GM12874 (cell line): ENCODE results near the gene CNKSR2.

Experiments
- TF ChIP-seq, protein P1 (sequence below): IDR thresholded peaks from 2 replicates; pipeline ENCODE4 v1.5.1; 2011; ENCODE audit warnings: low read depth, mild to moderate bottlenecking, control low read depth, low read length, moderate library complexity; ENCODE audit not compliant: insufficient read depth

CNKSR2 gene

DNA sequence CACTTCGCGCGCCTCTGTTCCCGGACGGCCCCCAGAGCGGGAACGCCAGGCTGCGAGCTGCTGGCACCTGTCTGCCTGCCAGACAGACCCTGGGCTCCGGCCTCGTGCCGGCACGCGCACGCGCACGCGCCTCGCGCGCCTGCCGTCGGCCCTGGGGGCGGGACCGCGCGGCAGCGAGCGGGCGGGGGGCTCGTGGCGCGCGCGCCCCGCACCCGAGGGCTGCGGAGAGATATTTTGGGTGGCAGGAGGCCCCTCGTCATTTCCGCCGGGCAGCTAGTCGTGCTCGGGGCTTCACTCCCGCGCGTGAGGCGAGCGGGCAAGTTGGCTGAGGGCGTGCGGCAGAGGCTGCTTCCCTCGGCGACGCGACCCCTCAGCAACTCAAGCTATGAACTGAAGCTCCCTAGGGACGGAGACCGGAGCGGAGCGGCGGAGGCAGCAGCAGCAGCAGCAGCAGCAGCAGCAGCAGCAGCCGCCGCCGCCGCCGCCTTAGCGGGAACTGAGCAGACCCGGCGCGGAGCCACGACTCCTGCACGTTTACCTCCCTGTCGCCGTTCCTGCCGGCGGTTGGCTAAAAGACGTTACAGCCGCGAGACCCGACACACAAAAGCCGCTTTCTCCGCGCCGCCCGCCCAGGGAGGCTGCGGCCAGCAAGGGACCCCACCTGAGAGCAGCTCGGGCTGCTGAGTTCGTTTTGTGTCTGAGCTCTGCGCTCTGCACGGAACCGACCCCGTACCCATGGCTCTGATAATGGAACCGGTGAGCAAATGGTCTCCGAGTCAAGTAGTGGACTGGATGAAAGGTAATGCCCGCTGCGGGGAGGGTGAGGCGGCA lies at the start of gene CNKSR2:
Gene CNKSR2 (plus strand): TSS at position 256 of the 831 bp plus-strand sequence. CDS start 480 bp downstream, at position 736.
- TF ChIP-seq, protein P1, sequence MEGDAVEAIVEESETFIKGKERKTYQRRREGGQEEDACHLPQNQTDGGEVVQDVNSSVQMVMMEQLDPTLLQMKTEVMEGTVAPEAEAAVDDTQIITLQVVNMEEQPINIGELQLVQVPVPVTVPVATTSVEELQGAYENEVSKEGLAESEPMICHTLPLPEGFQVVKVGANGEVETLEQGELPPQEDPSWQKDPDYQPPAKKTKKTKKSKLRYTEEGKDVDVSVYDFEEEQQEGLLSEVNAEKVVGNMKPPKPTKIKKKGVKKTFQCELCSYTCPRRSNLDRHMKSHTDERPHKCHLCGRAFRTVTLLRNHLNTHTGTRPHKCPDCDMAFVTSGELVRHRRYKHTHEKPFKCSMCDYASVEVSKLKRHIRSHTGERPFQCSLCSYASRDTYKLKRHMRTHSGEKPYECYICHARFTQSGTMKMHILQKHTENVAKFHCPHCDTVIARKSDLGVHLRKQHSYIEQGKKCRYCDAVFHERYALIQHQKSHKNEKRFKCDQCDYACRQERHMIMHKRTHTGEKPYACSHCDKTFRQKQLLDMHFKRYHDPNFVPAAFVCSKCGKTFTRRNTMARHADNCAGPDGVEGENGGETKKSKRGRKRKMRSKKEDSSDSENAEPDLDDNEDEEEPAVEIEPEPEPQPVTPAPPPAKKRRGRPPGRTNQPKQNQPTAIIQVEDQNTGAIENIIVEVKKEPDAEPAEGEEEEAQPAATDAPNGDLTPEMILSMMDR, result no peak

DNA sequence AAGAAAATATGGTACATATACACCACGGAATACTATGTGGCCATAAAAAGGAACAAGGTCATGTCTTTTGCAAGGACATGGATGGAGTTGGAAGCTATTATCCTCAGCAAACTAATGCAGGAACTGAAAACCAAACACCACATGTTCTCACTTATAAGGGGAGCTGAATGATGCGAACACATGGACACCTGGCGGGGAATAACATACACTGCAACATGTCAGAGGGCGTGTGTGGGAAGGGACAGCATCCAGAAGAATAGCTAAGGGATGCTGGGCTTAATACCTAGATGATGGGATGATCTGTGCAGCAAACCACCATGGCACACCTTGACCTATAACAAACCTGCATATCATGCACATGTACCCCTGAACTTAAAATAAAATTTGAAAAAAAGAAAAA lies 19.5 kb upstream of the CNKSR2 start:
- TF ChIP-seq, protein P1, result no peak

DNA sequence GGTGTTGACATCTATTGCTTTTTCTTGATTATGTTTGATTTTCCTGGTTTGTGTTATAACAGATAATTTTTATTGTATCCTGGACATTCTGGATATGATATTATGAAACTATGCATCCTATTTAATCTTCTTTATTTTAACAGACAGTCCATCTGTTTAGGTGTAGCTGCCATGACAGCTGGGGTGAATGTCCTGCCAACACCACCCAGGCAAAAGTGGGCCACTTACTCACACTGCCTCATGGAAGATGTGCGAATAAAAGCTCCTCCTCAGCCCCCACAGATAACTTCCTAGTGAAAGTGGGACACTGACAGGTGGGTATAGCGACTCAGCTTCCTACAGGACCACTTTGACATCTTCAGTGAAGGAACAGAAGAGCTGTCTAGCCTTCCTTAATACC lies 18.4 kb upstream of the CNKSR2 start:
- TF ChIP-seq, protein P1, result no peak

DNA sequence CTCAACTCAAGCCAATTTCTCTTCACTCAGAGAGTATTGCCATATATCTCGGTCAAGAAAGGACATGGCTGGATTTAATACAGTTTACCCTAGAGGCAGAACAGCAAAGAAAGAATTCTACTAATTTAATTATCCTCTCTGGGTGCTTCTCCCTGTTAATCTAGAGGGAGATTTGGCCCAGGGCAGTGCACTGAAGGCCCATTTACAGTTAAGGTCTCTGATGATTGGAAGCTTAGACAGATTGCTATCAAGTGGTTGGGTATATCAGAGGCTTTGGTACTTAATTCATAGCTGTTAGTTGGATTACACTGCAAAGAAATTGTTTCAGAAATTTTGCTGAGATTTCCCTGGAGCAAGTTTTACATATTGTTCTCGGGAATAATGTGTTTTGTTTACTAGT lies 4.6 kb upstream of the CNKSR2 start:
- TF ChIP-seq, protein P1, result no peak

DNA sequence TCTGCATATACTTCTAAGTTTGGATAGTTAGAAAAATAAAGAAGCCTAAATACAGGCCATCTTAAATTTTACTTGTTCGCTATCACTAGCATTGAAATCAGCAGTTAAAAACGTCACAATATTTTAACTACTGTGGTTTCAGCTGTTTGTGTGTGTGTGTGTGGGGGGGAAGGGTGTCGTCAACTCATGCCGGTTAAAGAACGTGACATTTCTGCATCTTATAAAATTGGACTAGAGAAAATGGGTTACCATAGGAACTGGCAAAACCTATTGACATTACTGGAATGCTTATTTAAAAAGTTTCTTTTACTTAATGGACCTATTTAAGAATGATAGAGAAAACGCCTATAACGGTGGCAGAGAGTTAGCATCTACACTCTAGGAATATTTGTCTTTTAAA lies 1.2 kb upstream of the CNKSR2 start:
- TF ChIP-seq, protein P1, result no peak

DNA sequence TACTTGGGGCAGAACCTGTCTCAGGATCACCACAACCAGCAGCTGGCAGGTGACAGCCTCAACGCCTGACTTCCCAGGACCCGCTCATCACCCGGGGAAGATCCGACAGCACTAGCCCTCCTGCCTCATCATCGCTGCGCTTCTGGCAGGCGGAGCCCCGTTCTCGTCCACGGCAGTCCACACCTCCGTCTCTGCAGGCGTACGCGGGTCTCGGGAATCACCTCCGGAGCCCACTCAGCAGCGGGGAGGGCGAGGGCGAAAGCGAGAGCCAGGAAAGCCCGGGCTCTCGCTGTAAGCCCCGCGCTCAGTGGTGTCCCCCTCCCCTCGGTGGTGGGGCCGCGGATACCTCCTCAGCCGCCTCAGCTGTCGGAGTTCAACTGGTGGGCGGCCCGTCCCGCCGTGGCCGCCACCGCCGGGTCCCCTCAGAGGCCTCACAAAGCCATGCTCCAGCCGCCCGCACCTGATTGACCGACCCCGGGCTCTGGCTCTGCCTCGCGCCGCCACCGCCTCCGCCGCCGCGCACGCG lies 518 bp upstream of the CNKSR2 start:
- TF ChIP-seq, protein P1, result no peak

DNA sequence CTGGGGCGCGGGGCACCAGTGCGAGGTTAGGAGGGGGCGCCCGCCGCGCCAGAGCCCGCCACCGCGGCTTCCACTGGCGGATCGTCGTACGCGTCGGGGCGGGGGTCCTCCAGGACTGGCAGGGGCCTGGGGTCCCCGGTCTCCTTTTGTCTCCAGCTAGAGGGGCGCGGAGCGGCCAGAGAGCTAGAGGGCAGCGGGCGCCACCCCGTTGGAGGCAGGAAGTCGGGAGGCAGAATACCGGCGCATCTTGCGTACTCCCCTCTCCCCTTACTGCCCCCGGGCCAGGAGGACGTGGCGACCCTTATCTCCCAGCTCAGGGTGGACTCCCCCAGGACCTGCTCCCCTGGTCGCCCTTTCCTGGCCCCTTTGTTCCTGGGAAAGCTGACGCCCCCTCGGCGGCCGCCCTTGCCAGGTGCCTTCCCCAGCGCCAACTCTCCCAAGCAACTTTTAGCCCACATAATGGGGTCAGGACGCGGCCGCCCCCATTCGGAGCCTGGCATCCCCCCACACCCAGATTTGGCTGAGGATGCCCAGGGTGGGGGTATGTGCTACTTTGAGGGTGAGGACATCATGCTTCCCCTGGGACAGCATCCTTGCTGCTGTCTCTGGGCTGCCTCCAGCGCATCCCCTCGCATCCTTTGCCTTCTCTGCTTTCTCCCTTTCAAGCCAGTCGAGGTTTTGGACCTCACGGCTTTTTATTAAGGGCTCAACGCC lies 933 bp downstream of the CNKSR2 start:
- TF ChIP-seq, protein P1, result no peak
